GM18909 (cell line): Measurements from ENCODE around the gene LRRC8E.
"Not testable (repeated sequence)": the region's sequence is repeated elsewhere in the genome, so short reads cannot be mapped to it uniquely, and the experiment has no call there.

Experiments
- ATAC-seq: cut with Tn5 transposase; IDR thresholded peaks from one replicate; pipeline ENCODE4 v1.9.1; 2021; ENCODE audit warnings: mild to moderate bottlenecking; ENCODE audit not compliant: unreplicated experiment, poor library complexity

The LRRC8E gene

GRCh38 chr19:7879836-7880235, 8.5 kb upstream of the LRRC8E start:
- no peak for ATAC-seq

GRCh38 chr19:7881910-7882309, 6.4 kb upstream of the LRRC8E start:
- ATAC-seq, result no peak

DNA sequence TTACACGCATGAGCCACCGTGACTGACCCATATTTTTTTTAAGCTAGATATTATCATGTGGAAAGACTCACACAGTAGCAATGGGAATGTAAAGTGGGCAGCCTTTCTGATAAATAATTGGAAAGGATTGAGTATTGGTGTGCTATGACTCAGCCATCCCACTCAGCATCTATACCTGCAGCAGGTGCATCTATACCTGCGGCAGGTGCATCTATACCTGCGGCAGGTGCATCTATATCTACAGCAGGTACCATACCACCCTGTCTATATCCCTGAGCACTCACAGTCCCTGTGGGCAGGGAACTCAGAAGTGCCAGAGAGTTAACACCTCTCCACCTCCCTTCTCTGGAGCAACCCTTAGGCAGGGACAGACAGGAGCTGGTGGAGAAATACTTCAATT, 5.2 kb upstream of the LRRC8E start:
- ATAC-seq, result no peak

DNA sequence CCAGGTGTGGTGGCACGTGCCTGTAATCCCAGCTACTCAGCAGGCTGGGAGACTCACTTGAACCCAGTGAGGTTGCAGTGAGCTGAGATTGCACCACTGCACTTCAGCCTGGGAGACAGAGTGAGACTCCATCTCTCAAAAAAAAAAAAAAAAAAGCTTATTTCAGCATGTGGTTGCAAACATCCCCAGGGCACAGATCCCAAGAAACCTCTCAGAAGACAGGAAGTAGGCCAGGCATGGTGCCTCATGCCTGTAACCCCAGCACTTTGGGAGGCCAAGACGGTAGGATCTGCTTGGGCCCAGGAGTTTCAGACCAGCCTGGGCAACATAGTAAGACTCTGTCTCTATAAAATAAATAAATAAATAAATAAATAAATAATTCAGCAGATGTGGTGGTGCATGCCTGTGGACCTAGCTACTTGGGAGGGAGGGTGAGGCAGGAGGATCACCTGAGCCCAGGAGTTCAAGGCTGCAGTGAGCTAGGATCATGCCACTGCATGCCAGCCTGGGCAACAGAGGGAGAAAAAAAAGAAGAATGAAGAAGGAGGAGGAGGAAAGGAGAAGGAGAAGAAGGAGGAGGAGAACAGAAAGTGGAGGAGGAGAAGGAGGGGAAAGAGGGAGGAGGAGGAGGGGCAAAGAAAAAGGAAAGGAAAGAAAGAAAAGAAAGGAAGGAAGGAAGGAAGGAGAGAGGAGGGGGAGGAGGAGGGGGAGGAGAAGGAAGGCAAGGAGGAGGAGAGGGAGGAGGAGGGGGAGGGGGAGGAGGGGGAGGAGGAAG, 4.3 kb upstream of the LRRC8E start:
- ATAC-seq, result no peak

- ATAC-seq, result no peak
These were observed 2.5 kb upstream of the LRRC8E start for GRCh38 chr19:7885818-7886217.

DNA sequence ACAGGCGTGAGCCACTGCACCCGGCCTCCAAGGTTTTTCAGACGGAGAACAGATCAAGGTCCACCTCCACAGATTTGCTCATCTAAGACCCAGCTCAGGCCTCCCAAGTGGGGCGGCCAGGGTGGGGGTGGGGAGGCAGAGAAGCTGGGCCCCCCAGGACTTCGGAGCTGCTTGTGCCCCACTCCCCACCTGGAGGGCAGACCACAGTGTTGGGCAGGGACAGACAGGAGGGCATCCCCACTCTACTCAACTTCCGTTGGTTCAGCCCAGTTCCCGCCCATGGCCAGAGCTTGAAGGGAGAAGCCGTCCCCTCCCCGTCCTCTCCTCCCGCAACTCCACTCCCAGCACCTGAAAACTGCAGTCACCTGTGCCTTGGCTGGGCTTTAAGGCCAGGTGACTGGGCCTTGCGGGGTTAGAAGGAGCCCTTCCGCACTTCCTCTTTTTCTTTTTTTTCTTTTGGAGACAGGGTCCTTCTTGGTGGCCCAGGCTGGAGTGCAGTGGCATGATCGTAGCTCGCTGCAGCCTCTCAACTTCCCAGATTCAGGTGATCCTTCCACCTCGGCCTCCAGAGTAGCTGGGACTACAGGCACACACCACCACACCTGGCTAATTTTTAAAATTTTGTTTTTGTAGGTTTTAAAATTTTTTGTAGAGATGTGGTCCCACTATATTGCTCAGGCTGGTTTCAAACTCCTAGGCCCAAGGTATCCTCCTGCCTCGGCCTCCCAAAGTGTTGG, 734 bp upstream of the LRRC8E start:
- ATAC-seq, result no peak

GRCh38 chr19:7888826-7889217, 512 bp downstream of the LRRC8E start:
- no peak for ATAC-seq

- not testable (repeated sequence) for ATAC-seq
These were observed 5.2 kb downstream of the LRRC8E start for GRCh38 chr19:7893362-7894101.

DNA sequence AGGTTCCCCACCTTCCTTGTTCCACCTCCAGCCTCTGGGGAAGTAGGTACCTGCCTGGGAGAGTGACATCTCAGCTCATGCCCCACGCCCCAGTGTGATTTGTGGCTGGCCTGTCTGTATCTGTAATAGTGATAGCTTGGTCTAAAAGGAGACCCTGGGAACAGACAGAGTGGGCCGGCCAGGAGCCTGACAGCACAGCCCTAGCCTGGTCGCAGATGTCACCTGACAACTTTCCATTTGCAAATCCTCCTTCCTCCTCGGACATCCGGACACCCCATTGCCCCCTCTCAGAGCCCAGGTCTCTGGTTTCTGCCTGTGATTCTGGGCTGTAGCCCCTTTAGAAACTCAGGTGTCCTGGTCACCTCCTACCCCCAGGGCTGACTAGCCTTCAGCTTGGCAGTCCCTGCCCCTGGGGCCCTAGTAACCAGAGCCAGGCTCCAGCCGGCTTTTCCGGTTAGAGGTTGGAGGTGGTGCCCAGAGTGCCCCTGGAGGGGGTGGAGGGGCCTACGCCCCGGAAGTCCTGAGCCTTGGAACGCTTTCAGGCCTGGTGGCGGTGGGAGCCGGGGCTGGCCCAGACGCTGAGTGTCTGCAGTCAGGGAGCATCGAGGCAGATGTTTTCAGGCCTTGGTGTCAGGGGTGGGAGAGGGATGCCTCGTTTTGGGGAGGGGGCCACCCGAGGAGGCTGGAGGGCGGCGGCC, 6.5 kb downstream of the LRRC8E start:
- no peak for ATAC-seq

DNA sequence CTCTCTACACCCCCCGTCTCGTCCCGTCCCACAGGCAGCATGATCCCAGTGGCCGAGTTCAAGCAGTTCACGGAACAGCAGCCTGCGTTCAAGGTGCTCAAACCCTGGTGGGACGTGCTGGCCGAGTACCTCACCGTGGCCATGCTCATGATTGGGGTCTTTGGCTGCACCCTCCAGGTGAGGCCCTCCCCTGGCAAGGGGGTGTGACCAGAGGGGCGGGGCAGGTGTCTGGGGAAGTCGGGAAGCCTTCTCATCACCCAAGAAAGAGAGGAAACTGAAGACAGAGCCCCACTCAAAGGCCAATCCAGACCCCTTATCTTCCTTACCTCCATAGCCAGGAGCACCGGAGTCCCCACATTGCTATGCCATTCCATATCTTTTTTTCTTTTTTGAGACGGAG, 7.3 kb downstream of the LRRC8E start:
- ATAC-seq, result no peak

DNA sequence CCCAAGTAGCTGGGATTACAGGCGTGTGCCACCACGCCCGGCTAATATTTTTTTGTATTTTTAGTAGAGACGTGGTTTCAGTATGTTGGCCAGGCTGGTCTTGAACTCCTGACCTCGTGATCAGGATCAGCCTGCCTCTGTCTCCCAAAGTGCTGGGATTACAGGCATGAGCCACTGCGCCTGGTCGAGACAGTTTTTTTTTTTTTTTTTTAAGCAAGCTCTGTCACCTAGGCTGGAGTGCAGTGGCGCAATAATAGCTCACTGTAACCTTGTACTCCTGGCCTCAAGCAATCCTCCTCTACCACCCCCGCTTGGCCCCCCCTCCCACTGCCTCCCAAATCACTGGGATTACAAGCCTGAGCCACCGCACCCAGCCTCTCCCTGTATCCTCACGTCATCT, 9.0 kb downstream of the LRRC8E start:
- ATAC-seq, result no peak

DNA sequence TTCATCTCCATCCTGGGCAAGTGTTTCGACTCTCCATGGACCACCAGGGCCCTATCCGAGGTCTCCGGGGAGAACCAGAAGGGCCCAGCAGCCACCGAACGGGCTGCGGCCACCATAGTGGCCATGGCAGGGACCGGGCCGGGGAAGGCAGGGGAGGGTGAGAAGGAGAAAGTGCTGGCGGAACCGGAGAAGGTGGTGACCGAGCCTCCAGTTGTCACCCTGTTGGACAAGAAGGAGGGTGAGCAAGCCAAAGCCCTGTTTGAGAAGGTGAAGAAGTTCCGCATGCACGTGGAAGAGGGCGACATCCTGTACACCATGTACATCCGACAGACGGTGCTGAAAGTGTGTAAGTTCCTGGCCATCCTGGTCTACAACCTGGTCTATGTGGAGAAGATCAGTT, 10.7 kb downstream of the LRRC8E start:
- ATAC-seq, result no peak

DNA sequence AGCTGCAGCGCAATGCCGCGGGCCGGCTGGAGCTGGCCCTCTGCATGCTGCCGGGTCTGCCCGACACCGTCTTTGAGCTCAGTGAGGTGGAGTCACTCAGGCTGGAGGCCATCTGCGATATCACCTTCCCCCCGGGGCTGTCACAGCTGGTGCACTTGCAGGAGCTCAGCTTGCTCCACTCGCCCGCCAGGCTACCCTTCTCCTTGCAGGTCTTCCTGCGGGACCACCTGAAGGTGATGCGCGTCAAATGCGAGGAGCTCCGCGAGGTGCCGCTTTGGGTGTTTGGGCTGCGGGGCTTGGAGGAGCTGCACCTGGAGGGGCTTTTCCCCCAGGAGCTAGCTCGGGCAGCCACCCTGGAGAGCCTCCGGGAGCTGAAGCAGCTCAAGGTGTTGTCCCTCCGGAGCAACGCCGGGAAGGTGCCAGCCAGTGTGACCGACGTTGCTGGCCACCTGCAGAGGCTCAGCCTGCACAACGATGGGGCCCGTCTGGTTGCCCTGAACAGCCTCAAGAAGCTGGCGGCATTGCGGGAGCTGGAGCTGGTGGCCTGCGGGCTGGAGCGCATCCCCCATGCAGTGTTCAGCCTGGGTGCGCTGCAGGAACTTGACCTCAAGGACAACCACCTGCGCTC, 11.6 kb downstream of the LRRC8E start:
- no peak for ATAC-seq

DNA sequence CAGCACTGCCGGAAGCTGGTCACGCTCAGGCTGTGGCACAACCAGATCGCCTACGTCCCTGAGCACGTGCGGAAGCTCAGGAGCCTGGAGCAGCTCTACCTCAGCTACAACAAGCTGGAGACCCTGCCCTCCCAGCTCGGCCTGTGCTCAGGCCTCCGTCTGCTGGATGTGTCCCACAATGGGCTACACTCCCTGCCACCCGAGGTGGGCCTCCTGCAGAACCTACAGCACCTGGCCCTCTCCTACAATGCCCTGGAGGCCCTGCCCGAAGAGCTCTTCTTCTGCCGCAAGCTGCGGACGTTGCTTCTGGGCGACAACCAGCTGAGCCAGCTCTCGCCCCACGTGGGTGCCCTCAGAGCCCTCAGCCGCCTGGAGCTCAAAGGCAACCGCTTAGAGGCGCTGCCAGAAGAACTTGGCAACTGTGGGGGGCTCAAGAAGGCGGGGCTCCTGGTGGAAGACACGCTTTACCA, 12.1 kb downstream of the LRRC8E start:
- no peak for ATAC-seq

GRCh38 chr19:7900931-7901330, 12.6 kb downstream of the LRRC8E start:
- no peak for ATAC-seq

- no peak for ATAC-seq
These were observed 13.0 kb downstream of the LRRC8E start for GRCh38 chr19:7901337-7901736.

DNA sequence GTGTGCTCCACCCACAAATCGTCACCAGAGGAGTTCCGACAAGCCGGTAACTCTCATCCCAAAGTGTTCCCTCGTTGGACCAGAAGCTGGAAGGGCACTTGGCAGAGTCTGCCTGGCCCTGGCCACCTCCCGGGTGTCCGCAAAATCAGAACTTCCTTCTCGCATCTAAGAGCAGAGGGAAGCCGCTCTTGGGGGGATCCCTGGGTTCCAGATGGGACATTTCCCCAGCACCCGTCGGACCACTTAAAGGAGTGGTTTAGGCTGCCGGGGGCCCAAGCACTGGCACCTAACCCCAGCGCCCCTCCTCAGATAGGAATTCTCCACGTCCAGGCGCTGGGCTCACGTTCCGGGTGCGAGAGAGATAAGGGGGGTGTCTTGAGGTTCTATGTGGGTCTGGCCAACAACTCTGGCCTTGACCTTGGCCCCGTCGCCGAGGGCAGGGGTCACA, 14.5 kb downstream of the LRRC8E start:
- no peak for ATAC-seq

DNA sequence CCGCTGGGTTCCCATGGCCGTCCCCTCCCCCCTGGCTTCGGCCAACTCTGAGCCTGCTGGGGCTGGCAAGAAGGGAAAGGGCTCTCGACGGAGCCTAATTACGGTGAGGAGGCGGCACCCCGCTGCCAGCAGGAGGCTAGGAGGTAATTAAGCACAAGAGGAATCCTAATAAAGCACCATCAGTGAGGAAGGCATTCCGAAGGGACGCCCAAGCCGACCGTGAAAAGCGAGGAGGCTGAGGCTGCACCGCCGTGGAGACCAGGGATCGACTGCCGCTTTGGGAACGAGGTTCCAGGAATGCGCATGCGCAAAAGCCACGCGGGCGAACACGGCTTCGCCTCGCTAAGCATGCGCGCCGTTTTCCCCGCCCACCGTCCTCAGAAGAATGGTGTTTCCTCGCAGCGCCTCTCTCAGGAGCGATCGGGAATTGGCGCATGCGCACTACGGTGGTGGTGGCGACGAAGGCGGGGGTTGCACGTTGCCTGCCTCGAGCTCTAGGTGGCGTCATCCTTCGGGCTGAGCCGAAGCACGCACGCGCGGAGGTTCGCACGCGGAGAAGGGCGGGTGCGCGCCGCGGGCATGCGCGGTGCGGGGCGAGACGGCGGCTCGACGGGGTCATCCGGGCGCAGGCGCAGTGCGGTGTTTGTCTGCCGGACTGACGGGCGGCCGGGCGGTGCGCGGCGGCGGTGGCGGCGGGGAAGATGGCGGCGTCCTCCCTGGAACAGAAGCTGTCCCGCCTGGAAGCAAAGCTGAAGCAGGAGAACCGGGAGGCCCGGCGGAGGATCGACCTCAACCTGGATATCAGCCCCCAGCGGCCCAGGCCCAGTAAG, 15.1 kb downstream of the LRRC8E start, which contains the start of gene MAP2K7:
Gene MAP2K7, plus strand, starts transcription at position 634 of the 830 bp plus-strand sequence. Its CDS starts 68 bp downstream, at position 702.
- ATAC-seq, result peak; percentile 83
